ENCODE data around the gene PIK3CB. TPM values are rescaled to one million over a fixed set of nuclear protein-coding genes. Genes with fewer than 3 reads are reported as not detected.

The PIK3CB gene
- total RNA-seq, 1 donor from 2014 or later = 21.9 TPM

- Mint-ChIP-seq H3K4me3 (no peak overlapping the region), H3K9me3 (peaks cover 8% of the 10 kb centered on the region), H3K4me1 (no peaks in the 10 kb centered on the region), H3K27me3 (no peaks in the 10 kb centered on the region), H3K27ac (no peak overlapping the region), H3K36me3 (ENCODE audit: low read depth) (peaks cover 54% of the 10 kb centered on the region)
- intact Hi-C loops (cut with micrococcal nuclease) = no loop called here
- no peak for ATAC-seq (ENCODE audit: low read depth)
- no peak for DNase-seq
- ChIA-PET CTCF (no interaction called here), POLR2A (interaction anchor here (0.6 kb wide), 1 partner anchor 37 kb away, joined by 3 read pairs; no protein-coding TSS in a partner anchor)
- TF ChIP-seq CTCF (IDR thresholded peaks at IDR 0.05) = no peak
Observed at GRCh38 chr3:138675393-138675792, 159.3 kb downstream of the PIK3CB start.

- DNase-seq (no peak), ATAC-seq (ENCODE audit: low read depth) (no peak)
- H3K27ac Mint-ChIP-seq = no peak overlapping the region
- intact Hi-C loops (cut with micrococcal nuclease) = no loop called here
- H3K27me3 Mint-ChIP-seq = no peaks in the 10 kb centered on the region
- ChIA-PET CTCF (no interaction called here), POLR2A (no interaction called here)
- H3K9me3 Mint-ChIP-seq = peaks cover 8% of the 10 kb centered on the region
- TF ChIP-seq CTCF (IDR thresholded peaks at IDR 0.05) = no peak
- H3K4me3 Mint-ChIP-seq = no peak overlapping the region
- H3K36me3 Mint-ChIP-seq (ENCODE audit: low read depth) = peaks cover 55% of the 10 kb centered on the region
- no peaks in the 10 kb centered on the region for H3K4me1 Mint-ChIP-seq
Observed at GRCh38 chr3:138673641-138674530, 160.8 kb downstream of the PIK3CB start.

GRCh38 chr3:138670407-138670806 is 164.3 kb downstream of the PIK3CB start:
- CTCF ChIA-PET = no interaction called here
- DNase-seq (no peak), ATAC-seq (ENCODE audit: low read depth) (no peak)
- POLR2A ChIA-PET = no interaction called here
- Mint-ChIP-seq H3K4me3 (no peak overlapping the region), H3K27me3 (no peaks in the 10 kb centered on the region), H3K9me3 (peaks cover 4% of the 10 kb centered on the region), H3K27ac (no peak overlapping the region), H3K36me3 (ENCODE audit: low read depth) (peaks cover 39% of the 10 kb centered on the region), H3K4me1 (no peaks in the 10 kb centered on the region)
- intact Hi-C loops (cut with micrococcal nuclease) = no loop called here
- no peak for TF ChIP-seq CTCF (IDR thresholded peaks at IDR 0.05)

- H3K4me1 Mint-ChIP-seq = peaks cover 6% of the 10 kb centered on the region
- TF ChIP-seq CTCF (IDR thresholded peaks at IDR 0.05) = no peak
- no peak for DNase-seq
- no peak for ATAC-seq (ENCODE audit: low read depth)
- ChIA-PET CTCF (no interaction called here), POLR2A (no interaction called here)
- no peaks in the 10 kb centered on the region for H3K9me3 Mint-ChIP-seq
- H3K4me3 Mint-ChIP-seq = no peak overlapping the region
- intact Hi-C loops (cut with micrococcal nuclease) = no loop called here
- peaks cover 36% of the 10 kb centered on the region for H3K36me3 Mint-ChIP-seq (ENCODE audit: low read depth)
- H3K27me3 Mint-ChIP-seq = no peaks in the 10 kb centered on the region
- no peak overlapping the region for H3K27ac Mint-ChIP-seq
Observed at GRCh38 chr3:138668107-138668506, 166.6 kb downstream of the PIK3CB start.

- no peak for DNase-seq
- peaks cover 65% of the 10 kb centered on the region for H3K36me3 Mint-ChIP-seq (ENCODE audit: low read depth)
- intact Hi-C loops (cut with micrococcal nuclease) = no loop called here
- no peaks in the 10 kb centered on the region for H3K9me3 Mint-ChIP-seq
- no peak for ATAC-seq (ENCODE audit: low read depth)
- no peak overlapping the region for H3K27ac Mint-ChIP-seq
- no peaks in the 10 kb centered on the region for H3K27me3 Mint-ChIP-seq
- no peak for TF ChIP-seq CTCF (IDR thresholded peaks at IDR 0.05)
- POLR2A ChIA-PET = no interaction called here
- CTCF ChIA-PET = no interaction called here
- no peaks in the 10 kb centered on the region for H3K4me1 Mint-ChIP-seq
- H3K4me3 Mint-ChIP-seq = no peak overlapping the region
Observed at GRCh38 chr3:138657508-138657907, 177.2 kb downstream of the PIK3CB start.
